GM12878 (cell line): ENCODE measurements around the gene DPP6.

ENCODE experiments used
- ATF3 ChIP-seq: IDR thresholded peaks from 2 replicates; pipeline ENCODE4 v1.6.1; 2011; ENCODE audit warnings: low read depth, mild to moderate bottlenecking, low read length, moderate library complexity, borderline replicate concordance; ENCODE audit errors: extremely low read depth
- PKNOX1 ChIP-seq: fragments of 450-650 bp; IDR thresholded peaks from 2 replicates; pipeline ENCODE4 v1.6.1; 2016; ENCODE audit warnings: mild to moderate bottlenecking
- POLR2A ChIP-seq: IDR thresholded peaks from 2 replicates; pipeline ENCODE4 v1.6.1; 2011; ENCODE audit warnings: low read depth, mild to moderate bottlenecking, low read length
- RAD21 ChIP-seq: IDR thresholded peaks from 2 replicates; pipeline ENCODE4 v1.6.1; 2011; ENCODE audit warnings: mild to moderate bottlenecking, low read depth, low read length, moderate library complexity; ENCODE audit not compliant: insufficient read depth
- ZBTB33 ChIP-seq: fragments of 450-650 bp; IDR thresholded peaks from 2 replicates; pipeline ENCODE4 v1.6.1; 2017; ENCODE audit warnings: mild to moderate bottlenecking

DNA sequence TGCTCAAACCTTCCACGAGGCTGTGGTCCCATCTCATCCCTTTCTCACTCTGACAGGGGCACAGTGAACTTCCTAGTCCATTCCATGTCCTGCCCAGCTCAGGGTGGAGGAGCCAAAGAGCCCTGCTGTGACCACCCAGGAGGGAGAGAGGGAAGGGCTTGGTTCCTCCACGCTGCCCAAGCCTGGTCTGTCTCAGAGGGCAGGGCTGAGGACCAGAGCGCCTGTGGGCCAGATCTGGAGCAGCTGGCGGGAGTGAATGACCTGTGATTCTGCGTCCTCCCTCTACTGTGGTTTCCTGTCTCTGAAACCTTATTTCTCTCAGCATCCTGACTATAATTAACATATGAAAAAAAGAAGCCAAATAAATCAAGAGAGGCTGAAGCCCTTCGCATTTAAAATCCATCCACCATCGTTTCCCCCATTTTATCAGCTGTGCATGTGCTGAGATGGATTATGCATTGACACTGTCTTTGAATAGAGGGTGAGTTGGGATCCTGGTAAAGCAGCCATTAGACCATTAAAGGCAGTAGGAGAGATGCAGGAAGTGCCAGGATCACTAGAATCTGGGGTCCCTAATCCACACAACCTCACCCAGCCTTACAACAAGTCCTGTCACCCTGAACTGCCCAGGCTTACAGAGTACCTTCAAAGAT is 165.6 kb downstream of the DPP6 start:
- TF ChIP-seq RAD21, result no peak
- no peak for TF ChIP-seq ATF3
- no peak for TF ChIP-seq ZBTB33
- no peak for TF ChIP-seq POLR2A
- no peak for TF ChIP-seq PKNOX1
